WTC11 (cell line): Measurements from ENCODE around the gene YLPM1. TPM values are rescaled to one million over a fixed set of nuclear protein-coding genes. Genes with fewer than 3 reads are reported as not detected.

ENCODE experiments used
- ATAC-seq: fragments of 200-7000 bp; cut with Tn5 transposase; 2 replicates; pipeline ENCODE4 v1.10.0; 2021; ENCODE audit warnings: mild to moderate bottlenecking, moderate library complexity
- CTCF ChIA-PET: fragments of 300-600 bp; sonication (Branson Sonifier 250); formaldehyde crosslinking; loops from one replicate; lab custom pipeline; 2021; ENCODE audit warnings: antibody characterized with exemption; lab: Charles Lee
- POLR2A ChIA-PET: fragments of 350-600 bp; sonication (Branson Sonifier 250); formaldehyde crosslinking; loops from one replicate; lab custom pipeline; 2021; ENCODE audit warnings: antibody characterized with exemption; lab: Charles Lee
- DNase-seq: peaks from one replicate; pipeline ENCODE4 v3.0.0; 2021; ENCODE audit warnings: low spot score
- H3K27ac Mint-ChIP-seq: 2 replicates; pipeline ENCODE4 v1.8.0; 2021; ENCODE audit warnings: mixed read lengths
- H3K27me3 Mint-ChIP-seq: 2 replicates; pipeline ENCODE4 v1.8.0; 2021; ENCODE audit warnings: low read depth, mild to moderate bottlenecking, moderate library complexity, mixed read lengths
- H3K36me3 Mint-ChIP-seq: 2 replicates; pipeline ENCODE4 v1.8.0; 2021; ENCODE audit warnings: mixed read lengths
- H3K4me1 Mint-ChIP-seq: 2 replicates; pipeline ENCODE4 v1.8.0; 2022; ENCODE audit warnings: mixed read lengths
- H3K4me3 Mint-ChIP-seq: 2 replicates; pipeline ENCODE4 v1.8.0; 2021; ENCODE audit warnings: mild to moderate bottlenecking, moderate library complexity, mixed read lengths
- H3K9me3 Mint-ChIP-seq: 2 replicates; pipeline ENCODE4 v1.8.0; 2021; ENCODE audit warnings: mixed read lengths
- ARID4B ChIP-seq: sonication (generic); formaldehyde crosslinking; IDR thresholded peaks from 2 replicates; pipeline ENCODE4 v1.8.0; 2023; ENCODE audit warnings: missing genetic modification reagents, mild to moderate bottlenecking, borderline replicate concordance
- ATF3 ChIP-seq: sonication (generic); formaldehyde crosslinking; conservative IDR thresholded peaks from 2 replicates; pipeline ENCODE4 v1.8.1; 2022; ENCODE audit warnings: mild to moderate bottlenecking, missing genetic modification reagents
- EMX1 ChIP-seq: fragments of 250-450 bp; sonication (Bioruptor Pico); IDR thresholded peaks from 2 replicates; pipeline ENCODE4 v1.8.0; 2021; ENCODE audit warnings: mild to moderate bottlenecking
- ESRRA ChIP-seq: sonication (generic); formaldehyde crosslinking; IDR thresholded peaks from 2 replicates; pipeline ENCODE4 v1.8.1; 2022; ENCODE audit warnings: mild to moderate bottlenecking, missing genetic modification reagents, borderline replicate concordance
- ETV6 ChIP-seq: sonication (generic); formaldehyde crosslinking; IDR thresholded peaks from 2 replicates; pipeline ENCODE4 v1.8.1; 2022; ENCODE audit warnings: mild to moderate bottlenecking, missing genetic modification reagents
- FOXJ3 ChIP-seq: sonication (generic); formaldehyde crosslinking; IDR thresholded peaks from 2 replicates; pipeline ENCODE4 v1.9.0; 2021; ENCODE audit warnings: missing genetic modification reagents, mild to moderate bottlenecking, borderline replicate concordance
- FOXK1 ChIP-seq: sonication (generic); formaldehyde crosslinking; IDR thresholded peaks from 2 replicates; pipeline ENCODE4 v1.8.0; 2022; ENCODE audit warnings: mild to moderate bottlenecking, moderate library complexity, missing genetic modification reagents
- FOXP1 ChIP-seq: sonication (generic); formaldehyde crosslinking; IDR thresholded peaks from 2 replicates; pipeline ENCODE4 v1.8.0; 2022; ENCODE audit warnings: missing genetic modification reagents, mild to moderate bottlenecking, moderate library complexity, borderline replicate concordance
- FOXP4 ChIP-seq: sonication (generic); formaldehyde crosslinking; IDR thresholded peaks from 2 replicates; pipeline ENCODE4 v1.8.0; 2022; ENCODE audit warnings: mild to moderate bottlenecking, missing genetic modification reagents
- GABPB1 ChIP-seq: sonication (generic); formaldehyde crosslinking; IDR thresholded peaks from 2 replicates; pipeline ENCODE4 v1.8.1; 2023; ENCODE audit warnings: mild to moderate bottlenecking, missing genetic modification reagents
- HMGA2 ChIP-seq: fragments of 250-450 bp; sonication (Bioruptor Pico); IDR thresholded peaks from 2 replicates; pipeline ENCODE4 v1.4.0; 2021; ENCODE audit warnings: mild to moderate bottlenecking, moderate library complexity
- MXD4 ChIP-seq: fragments of 250-450 bp; sonication (Bioruptor Pico); IDR thresholded peaks from 2 replicates; pipeline ENCODE4 v1.8.0; 2021; ENCODE audit warnings: mild to moderate bottlenecking, moderate library complexity, borderline replicate concordance
- PRRX2 ChIP-seq: fragments of 250-450 bp; sonication (Bioruptor Pico); IDR thresholded peaks from 2 replicates; pipeline ENCODE4 v1.8.0; 2021; ENCODE audit warnings: mild to moderate bottlenecking
- SMAD3 ChIP-seq: sonication (generic); formaldehyde crosslinking; IDR thresholded peaks from 2 replicates; pipeline ENCODE4 v1.8.0; 2022; ENCODE audit warnings: missing genetic modification reagents, mild to moderate bottlenecking, borderline replicate concordance
- SP1 ChIP-seq: sonication (generic); formaldehyde crosslinking; conservative IDR thresholded peaks from 2 replicates; pipeline ENCODE4 v1.8.1; 2022; ENCODE audit warnings: missing genetic modification reagents
- ZBTB21 ChIP-seq: sonication (generic); formaldehyde crosslinking; IDR thresholded peaks from 2 replicates; pipeline ENCODE4 v1.8.1; 2023; ENCODE audit warnings: mild to moderate bottlenecking, missing genetic modification reagents, borderline replicate concordance
- ZNF219 ChIP-seq: sonication (generic); formaldehyde crosslinking; IDR thresholded peaks from 2 replicates; pipeline ENCODE4 v1.8.0; 2023; ENCODE audit warnings: missing genetic modification reagents, mild to moderate bottlenecking, borderline replicate concordance
- ZNF281 ChIP-seq: sonication (generic); formaldehyde crosslinking; IDR thresholded peaks from 2 replicates; pipeline ENCODE4 v1.8.0; 2023; ENCODE audit warnings: mild to moderate bottlenecking, missing genetic modification reagents
- ZNF317 ChIP-seq: sonication (generic); formaldehyde crosslinking; IDR thresholded peaks from 2 replicates; pipeline ENCODE4 v1.8.1; 2023; ENCODE audit warnings: low read depth, mild to moderate bottlenecking, moderate library complexity, missing genetic modification reagents, borderline replicate concordance
- ZNF396 ChIP-seq: fragments of 250-450 bp; sonication (Bioruptor Pico); IDR thresholded peaks from 2 replicates; pipeline ENCODE4 v1.8.0; 2021; ENCODE audit warnings: mild to moderate bottlenecking, moderate library complexity, borderline replicate concordance
- ZNF532 ChIP-seq: fragments of 250-450 bp; sonication (Bioruptor Pico); IDR thresholded peaks from 2 replicates; pipeline ENCODE4 v1.9.0; 2021; ENCODE audit warnings: mild to moderate bottlenecking, borderline replicate concordance
- total RNA-seq: library from RNA; stranded (reverse); gene quantifications from 3 replicates; pipeline ENCODE4 v1.2.3, GENCODE V29; 2021

YLPM1 gene
- total RNA-seq, 1 experiment from 2014 or later, result 66.6 TPM

GRCh38 chr14:74800780-74801179 lies 37.7 kb downstream of the YLPM1 start:
- ChIA-PET CTCF (no interaction called here), POLR2A (interaction anchor here (0.6 kb wide), 1 partner anchor 495 kb away, joined by 6 read pairs; no protein-coding TSS in a partner anchor)
- no peaks in the 10 kb centered on the region for H3K27me3 Mint-ChIP-seq
- TF ChIP-seq MXD4, result no peak
- TF ChIP-seq ZNF219, result no peak
- no peak for TF ChIP-seq ATF3
- TF ChIP-seq SP1 (CRISPR knock-in tag), result no peak
- no peak for TF ChIP-seq SMAD3 (CRISPR knock-in tag)
- no peak for TF ChIP-seq ZNF396 (CRISPR knock-in tag)
- no peaks in the 10 kb centered on the region for H3K9me3 Mint-ChIP-seq
- H3K4me1 Mint-ChIP-seq, result no peaks in the 10 kb centered on the region
- no peak overlapping the region for H3K27ac Mint-ChIP-seq
- H3K4me3 Mint-ChIP-seq, result no peak overlapping the region
- no peak for DNase-seq
- peaks cover 42% of the 10 kb centered on the region for H3K36me3 Mint-ChIP-seq
- ATAC-seq, result no peak

- ATAC-seq (no peak), DNase-seq (no peak)
- H3K9me3 Mint-ChIP-seq, result no peaks in the 10 kb centered on the region
- POLR2A ChIA-PET, result no interaction called here
- CTCF ChIA-PET, result interaction anchor here (1.0 to 1.2 kb wide), 2 partner anchors 10 to 299 kb away, joined by 3 read pairs; no protein-coding TSS in a partner anchor
- no peak overlapping the region for H3K4me3 Mint-ChIP-seq
- TF ChIP-seq ZNF532 (no peak), GABPB1 (CRISPR knock-in tag) (no peak), ESRRA (no peak), PRRX2 (no peak), ZBTB21 (no peak), FOXK1 (CRISPR knock-in tag) (no peak), MXD4 (no peak), ETV6 (no peak), FOXP4 (CRISPR knock-in tag) (no peak), ARID4B (CRISPR knock-in tag) (no peak), ZNF317 (CRISPR knock-in tag) (no peak), EMX1 (CRISPR knock-in tag) (no peak), ZNF281 (CRISPR knock-in tag) (no peak), FOXP1 (CRISPR knock-in tag) (no peak), HMGA2 (CRISPR knock-in tag) (no peak), FOXJ3 (CRISPR knock-in tag) (no peak)
- H3K36me3 Mint-ChIP-seq, result peaks cover 39% of the 10 kb centered on the region
- H3K27me3 Mint-ChIP-seq, result no peaks in the 10 kb centered on the region
- no peaks in the 10 kb centered on the region for H3K4me1 Mint-ChIP-seq
- H3K27ac Mint-ChIP-seq, result no peak overlapping the region; the same call in 1 of the 2 replicates
These were observed 38.3 kb downstream of the YLPM1 start for GRCh38 chr14:74801396-74801795.
